GM18526 (cell line): ENCODE results near the gene KRTAP10-3.

ENCODE experiments used
- POLR2A ChIP-seq: IDR thresholded peaks from 3 replicates; pipeline ENCODE4 v1.6.1; 2011; ENCODE audit not compliant: insufficient read length; ENCODE audit errors: extremely low read depth

Gene KRTAP10-3

DNA sequence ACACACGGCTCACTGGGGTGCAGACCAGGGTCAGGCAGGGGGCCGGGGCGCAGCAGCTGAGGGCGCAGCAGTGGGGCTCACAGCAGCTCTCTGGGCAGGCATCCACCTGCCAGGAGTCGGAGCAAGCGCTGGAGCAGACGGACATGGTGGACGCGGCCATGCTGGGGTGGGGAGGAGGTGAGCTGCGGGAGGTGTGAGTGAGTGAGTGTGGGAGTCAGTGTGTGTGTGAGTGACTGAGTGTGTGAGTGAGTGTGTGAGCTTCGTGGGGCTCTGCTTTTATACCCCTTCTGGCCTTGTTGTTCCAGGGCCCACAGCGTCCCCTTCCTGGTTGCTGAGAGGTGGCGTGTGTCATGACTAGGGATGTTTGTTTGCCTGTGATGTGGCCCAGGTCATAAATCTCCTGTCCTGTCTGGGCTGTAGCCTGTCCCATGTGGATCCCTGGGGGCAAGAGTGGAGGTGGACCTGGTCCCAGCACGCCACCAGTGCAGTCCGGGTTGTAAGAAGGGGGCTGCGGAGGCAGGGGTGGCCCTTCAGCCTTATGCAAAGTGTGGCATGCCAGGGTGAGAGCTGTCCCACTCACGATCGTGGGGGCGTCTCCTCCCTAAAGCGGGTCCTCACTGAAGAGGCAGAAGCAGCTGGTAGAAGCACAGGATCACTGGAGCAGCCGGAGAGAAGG lies 18.5 kb downstream of the KRTAP10-3 start, which contains the start of gene KRTAP10-1:
KRTAP10-1 (minus strand) TSS at position 205 of the 676 bp plus-strand sequence; CDS start at position 160, 45 bp downstream.
- no peak for TF ChIP-seq POLR2A

- no peak for TF ChIP-seq POLR2A
Measured at GRCh38 chr21:44539046-44539445, 19.5 kb downstream of the KRTAP10-3 start.

- TF ChIP-seq POLR2A: no peak
Measured at GRCh38 chr21:44537930-44538911, 20.4 kb downstream of the KRTAP10-3 start.

DNA sequence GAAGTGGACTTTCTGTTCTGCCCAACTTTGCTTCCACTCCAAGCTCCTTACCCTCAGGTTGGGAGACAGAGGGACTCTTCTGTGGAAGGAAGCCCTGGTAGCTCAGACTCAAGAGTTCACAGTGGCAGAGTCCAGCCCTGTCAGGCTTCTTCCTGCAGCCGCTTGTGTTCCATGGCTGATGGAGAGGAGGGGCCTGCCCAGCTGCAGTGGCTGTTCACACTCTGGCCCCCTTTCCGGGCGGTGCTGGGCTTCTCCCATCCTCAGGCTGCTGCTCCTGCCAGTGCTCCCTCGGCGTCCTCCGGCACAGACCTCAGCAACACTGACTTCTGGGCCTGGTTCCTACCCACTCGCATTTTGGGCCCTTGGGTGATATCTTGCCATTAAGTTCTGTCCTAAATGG lies 22.6 kb downstream of the KRTAP10-3 start:
- TF ChIP-seq POLR2A: no peak

GRCh38 chr21:44534688-44535087 lies 23.9 kb downstream of the KRTAP10-3 start:
- TF ChIP-seq POLR2A: no peak

DNA sequence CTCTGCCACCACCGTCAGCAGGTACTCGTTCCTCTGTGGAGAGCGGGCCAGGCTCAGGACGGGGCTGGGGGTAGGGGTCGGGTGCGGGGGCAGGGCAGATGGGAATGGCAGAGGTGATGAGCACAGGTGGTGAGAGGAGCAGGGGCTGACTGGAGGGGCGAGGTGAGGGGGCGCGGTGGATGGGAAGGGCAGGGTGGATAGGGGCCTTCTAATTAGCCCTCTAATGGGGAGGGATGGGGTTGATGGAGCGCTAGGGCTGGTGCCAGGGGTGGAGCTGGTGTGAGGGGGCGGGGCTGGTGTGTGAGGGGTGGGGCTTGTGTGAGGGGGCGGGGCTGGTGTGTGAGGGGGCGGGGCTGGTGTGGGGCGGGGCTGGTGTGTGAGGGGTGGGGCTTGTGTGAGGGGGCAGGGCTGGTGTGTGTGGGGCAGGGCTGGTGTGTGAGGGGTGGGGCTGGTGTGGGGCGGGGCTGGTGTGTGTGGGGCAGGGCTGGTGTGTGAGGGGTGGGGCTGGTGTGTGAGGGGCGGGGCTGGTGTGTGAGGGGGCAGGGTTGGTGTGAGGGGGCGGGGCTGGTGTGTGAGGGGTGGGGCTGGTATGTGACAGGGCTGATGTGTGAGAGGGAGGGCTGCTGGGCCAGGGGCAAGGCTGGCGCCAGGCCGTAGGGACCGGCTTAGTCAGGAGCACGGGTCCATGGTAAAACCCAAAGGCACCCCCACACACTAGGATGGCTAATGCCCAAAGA lies 24.5 kb downstream of the KRTAP10-3 start:
- no peak for TF ChIP-seq POLR2A

DNA sequence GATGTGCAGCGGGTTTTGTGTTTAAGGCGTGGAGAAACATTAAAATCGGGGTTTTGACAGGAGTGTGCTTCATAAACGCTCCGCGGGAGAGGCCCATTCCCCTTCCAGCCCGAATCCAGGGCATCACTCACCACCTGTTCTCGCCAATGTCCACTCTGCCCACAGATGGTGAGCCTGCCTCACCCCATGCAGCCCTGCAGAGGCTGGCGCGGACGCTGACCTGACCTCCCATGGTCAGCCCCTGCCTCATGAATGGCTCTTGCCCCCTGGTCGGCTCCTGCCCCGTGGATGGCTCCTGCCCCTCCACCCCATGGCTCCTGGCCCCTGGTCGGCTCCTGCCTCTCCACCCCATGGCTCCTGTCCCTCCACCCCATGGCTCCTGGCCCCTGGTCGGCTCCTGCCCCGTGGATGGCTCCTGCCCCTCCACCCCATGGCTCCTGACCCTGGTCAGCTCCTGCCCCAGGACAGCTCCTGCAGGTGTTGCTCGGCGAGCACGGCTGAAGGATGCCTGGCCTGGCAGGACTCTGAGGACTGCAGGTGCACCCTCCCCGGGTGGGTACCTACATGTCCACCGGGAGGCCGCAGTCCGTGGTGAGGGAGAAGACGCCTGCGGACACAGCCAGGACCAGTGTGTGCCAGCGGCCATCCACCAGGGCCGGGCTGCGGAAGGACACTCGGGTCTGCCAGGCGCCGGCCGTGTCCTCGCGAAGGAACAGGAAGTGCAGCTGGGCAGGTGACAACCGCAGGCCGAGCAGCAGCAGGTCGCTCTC lies 25.3 kb downstream of the KRTAP10-3 start:
- no peak for TF ChIP-seq POLR2A

GRCh38 chr21:44532712-44533111 lies 25.9 kb downstream of the KRTAP10-3 start:
- no peak for TF ChIP-seq POLR2A

- TF ChIP-seq POLR2A: no peak
Measured at GRCh38 chr21:44531606-44532564, 26.7 kb downstream of the KRTAP10-3 start.

DNA sequence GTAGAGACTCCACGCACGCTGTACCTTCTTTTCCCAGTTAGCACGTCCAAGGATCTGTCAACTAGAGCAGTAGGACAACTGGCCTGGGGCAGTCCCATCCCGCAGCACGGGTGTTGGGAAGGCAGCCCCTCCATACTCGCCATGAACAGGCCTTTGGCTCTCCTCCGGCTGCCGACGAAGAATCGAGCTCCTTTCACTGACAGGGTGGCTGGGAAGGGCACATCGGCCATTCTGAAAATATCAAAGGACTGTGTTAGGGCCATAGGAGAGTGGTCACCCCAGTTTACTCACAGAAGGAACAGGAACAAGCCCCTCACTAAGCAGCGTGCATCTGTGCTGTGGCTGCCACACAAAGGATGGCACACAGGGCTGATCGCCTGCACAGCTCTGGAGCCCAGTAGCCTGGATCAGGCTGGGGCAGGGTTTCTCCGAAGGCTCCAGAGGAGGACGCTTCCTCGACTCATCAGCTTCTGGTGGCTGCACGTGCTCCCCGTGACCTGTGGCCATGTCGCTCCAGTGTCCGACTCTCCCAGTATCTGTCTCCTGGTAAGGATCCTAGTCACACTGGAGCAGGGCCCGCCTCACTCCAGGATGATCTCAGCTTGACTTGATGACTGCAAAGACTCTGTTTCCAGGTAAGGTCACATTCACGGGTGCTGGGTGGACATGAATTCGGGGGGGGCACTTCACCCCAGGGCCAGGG lies 27.5 kb downstream of the KRTAP10-3 start:
- TF ChIP-seq POLR2A: no peak

DNA sequence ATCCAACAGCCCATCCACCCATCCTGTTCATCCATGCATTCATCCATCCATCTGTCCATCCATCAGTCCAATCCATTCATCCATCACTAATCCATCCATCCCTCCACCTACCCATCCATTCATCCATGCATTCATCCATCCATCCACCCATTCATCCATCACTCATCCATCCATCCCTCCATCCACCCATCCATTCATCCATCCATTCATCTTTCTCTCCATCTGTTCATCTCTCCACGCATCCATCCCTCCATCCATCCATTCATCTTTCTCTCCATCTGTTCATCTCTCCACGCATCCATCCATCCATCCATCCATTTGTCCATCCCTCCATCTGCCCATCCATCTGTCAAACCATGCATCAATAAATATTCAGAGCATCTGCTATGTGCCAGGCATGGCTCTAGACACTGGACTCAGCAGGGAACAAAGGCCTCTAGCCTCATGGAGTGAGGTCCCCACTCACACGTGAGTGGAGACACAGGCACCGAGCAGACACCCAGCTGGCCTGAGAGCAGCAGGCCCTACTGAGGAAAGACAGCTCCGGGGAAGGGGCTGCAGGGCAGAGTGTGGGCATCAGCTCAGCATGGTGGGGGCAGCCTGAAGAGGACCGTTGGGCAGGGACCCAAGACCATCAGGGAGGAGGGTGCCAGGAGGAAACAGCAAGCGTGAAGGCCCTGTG lies 28.2 kb downstream of the KRTAP10-3 start:
- no peak for TF ChIP-seq POLR2A

DNA sequence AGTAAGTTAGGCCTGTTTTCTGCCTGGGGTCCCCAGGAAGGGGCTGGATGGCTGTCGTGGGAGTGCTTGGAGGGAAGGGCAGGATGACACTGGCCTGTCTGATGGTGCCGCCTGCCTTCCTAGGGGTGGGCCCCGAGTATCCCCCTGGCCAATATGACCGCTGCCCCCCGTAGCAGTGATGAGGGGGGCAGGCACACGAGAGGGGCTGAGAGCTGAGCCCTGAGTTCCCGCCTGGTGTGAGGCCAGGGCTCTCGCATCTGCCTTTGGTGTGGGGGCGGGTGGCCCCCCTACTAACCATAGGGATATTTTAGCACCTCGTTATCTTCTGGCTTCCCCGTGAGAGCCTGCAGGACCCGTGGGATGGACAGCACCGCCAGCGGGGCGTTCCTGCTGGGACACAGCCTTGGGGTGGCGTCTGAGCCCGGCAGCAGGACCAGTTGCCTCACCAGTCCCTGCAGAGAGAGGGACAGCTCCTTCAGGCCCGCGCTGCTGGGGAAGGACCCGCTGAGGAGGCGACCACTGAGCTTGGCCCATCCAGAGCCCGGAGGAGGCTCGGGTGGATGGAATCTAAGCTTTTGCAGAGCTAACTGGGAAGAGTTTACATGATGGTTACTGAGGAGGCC lies 29.0 kb downstream of the KRTAP10-3 start:
- TF ChIP-seq POLR2A: no peak
